ENCODE results near the gene ZNF652. TPM values are rescaled to one million over a fixed set of nuclear protein-coding genes. Genes with fewer than 3 reads are reported as not detected.

Gene ZNF652
- polyA plus RNA-seq, 1 donor (not counting 4 experiments of a cell fraction or from before 2014, with no cell fraction given), result 8.9 TPM

DNA sequence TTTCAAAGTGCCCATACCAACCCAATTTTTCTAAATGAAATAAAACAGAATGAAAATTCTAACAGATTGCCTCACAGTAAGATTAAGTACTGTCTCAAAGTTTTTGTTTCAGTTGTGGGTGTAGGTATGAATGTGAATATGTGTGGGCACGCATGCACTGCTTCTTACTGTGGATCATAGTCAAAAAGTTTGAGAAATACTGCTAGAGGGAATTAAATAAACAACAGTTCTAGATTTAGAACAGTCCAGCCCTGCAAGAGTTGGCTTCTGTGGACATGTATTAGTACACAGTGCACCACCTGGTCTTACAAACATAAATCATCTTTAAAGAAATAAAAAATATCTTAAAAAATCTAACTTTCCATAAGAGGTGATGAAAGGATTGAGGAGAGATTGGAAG is 8.4 kb downstream of the ZNF652 start:
- H3K27me3 ChIP-seq (ENCODE audit: control insufficient read depth, extremely low read depth, insufficient read depth, low read length), result no peaks in the 10 kb centered on the region
- H3K9me1 ChIP-seq (ENCODE audit: control insufficient read depth, extremely low read depth, insufficient read depth, low read length), result no peaks in the 10 kb centered on the region
- no peak for TF ChIP-seq EZH2 (IDR thresholded peaks at IDR 0.05; ENCODE audit: low read length)
- TF ChIP-seq, protein P1, sequence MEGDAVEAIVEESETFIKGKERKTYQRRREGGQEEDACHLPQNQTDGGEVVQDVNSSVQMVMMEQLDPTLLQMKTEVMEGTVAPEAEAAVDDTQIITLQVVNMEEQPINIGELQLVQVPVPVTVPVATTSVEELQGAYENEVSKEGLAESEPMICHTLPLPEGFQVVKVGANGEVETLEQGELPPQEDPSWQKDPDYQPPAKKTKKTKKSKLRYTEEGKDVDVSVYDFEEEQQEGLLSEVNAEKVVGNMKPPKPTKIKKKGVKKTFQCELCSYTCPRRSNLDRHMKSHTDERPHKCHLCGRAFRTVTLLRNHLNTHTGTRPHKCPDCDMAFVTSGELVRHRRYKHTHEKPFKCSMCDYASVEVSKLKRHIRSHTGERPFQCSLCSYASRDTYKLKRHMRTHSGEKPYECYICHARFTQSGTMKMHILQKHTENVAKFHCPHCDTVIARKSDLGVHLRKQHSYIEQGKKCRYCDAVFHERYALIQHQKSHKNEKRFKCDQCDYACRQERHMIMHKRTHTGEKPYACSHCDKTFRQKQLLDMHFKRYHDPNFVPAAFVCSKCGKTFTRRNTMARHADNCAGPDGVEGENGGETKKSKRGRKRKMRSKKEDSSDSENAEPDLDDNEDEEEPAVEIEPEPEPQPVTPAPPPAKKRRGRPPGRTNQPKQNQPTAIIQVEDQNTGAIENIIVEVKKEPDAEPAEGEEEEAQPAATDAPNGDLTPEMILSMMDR (optimal IDR thresholded peaks at IDR 0.05 in 1 of 3, IDR thresholded peaks at IDR 0.05 in 1 of 3, conservative IDR thresholded peaks at IDR 0.05 in 1 of 3; ENCODE audit: extremely low read depth in 1 of 3, insufficient read depth in 2 of 3, low read length in 3 of 3), result no peak
- H3K4me3 ChIP-seq (ENCODE audit: control insufficient read depth in 2 of 3, extremely low read depth in 1 of 3, insufficient read depth in 2 of 3, low read depth in 1 of 3, low read length in 3 of 3), result no peak overlapping the region
- H3K4me2 ChIP-seq (ENCODE audit: control insufficient read depth, extremely low read depth, insufficient read depth, low read depth, low read length), result peak overlapping the region; percentile 27
- H3K36me3 ChIP-seq (ENCODE audit: control insufficient read depth in 2 of 2, extremely low read depth in 1 of 2, insufficient read depth in 2 of 2, low read length in 2 of 2), result no peaks in the 10 kb centered on the region
- H3K9ac ChIP-seq (ENCODE audit: control insufficient read depth, extremely low read depth, insufficient read depth, low read length), result no peak overlapping the region
- DNase-seq (ENCODE audit: low read depth, low spot score) (no peak), FAIRE-seq (no peak)
- H3K27ac ChIP-seq (ENCODE audit: control insufficient read depth, insufficient read depth, low read length), result no peak overlapping the region
- no peak overlapping the region for H2AFZ ChIP-seq (ENCODE audit: control insufficient read depth, low read length)
- no peaks in the 10 kb centered on the region for H4K20me1 ChIP-seq (ENCODE audit: control insufficient read depth, extremely low read depth, insufficient read depth, low read length)
- no peaks in the 10 kb centered on the region for H3K9me3 ChIP-seq (ENCODE audit: control insufficient read depth, low read depth, low read length)
- H3K4me1 ChIP-seq (ENCODE audit: control insufficient read depth, extremely low read depth, insufficient read depth, low read length), result peaks cover 8% of the 10 kb centered on the region
- H3K79me2 ChIP-seq (ENCODE audit: control insufficient read depth, insufficient read depth, low read length), result peaks cover 47% of the 10 kb centered on the region
- dilution Hi-C loops (cut with MboI; ENCODE audit: extremely low pct_ligation_motif_present, low sequenced_read_pairs), result no loop called here

DNA sequence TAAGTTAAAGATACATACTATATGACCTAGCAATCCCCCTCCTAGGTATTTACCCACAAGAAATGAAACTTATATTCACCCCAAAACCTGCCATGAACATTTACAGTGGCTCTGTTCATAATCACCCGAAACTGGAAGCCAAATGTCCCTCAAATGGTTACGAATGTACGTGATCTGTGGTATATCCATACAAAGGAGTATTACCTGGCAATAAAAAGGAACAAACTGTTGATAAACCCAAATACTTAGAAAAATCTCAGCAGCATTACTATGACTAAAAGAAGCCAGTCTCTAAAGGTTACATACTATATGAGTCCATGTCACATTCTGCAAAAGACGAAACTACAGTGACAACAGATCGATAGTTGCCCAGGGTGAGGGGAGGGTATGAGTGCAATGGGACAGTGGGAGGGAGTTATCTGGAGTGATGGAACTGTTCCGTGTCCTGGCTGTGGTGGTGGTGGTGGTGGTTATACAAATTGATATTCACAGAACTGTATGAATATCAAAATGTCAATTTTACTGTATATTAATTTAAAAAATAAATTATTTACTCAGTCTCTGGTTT is 9.4 kb downstream of the ZNF652 start:
- Histone ChIP-seq H3K4me3 (ENCODE audit: control insufficient read depth in 2 of 3, extremely low read depth in 1 of 3, insufficient read depth in 2 of 3, low read depth in 1 of 3, low read length in 3 of 3) (no peak overlapping the region), H4K20me1 (ENCODE audit: control insufficient read depth, extremely low read depth, insufficient read depth, low read length) (no peaks in the 10 kb centered on the region), H2AFZ (ENCODE audit: control insufficient read depth, low read length) (no peak overlapping the region), H3K27ac (ENCODE audit: control insufficient read depth, insufficient read depth, low read length) (no peak overlapping the region), H3K9me1 (ENCODE audit: control insufficient read depth, extremely low read depth, insufficient read depth, low read length) (no peaks in the 10 kb centered on the region), H3K36me3 (ENCODE audit: control insufficient read depth in 2 of 2, extremely low read depth in 1 of 2, insufficient read depth in 2 of 2, low read length in 2 of 2) (no peaks in the 10 kb centered on the region), H3K79me2 (ENCODE audit: control insufficient read depth, insufficient read depth, low read length) (peaks cover 42% of the 10 kb centered on the region), H3K9ac (ENCODE audit: control insufficient read depth, extremely low read depth, insufficient read depth, low read length) (no peak overlapping the region), H3K9me3 (ENCODE audit: control insufficient read depth, low read depth, low read length) (no peaks in the 10 kb centered on the region), H3K4me1 (ENCODE audit: control insufficient read depth, extremely low read depth, insufficient read depth, low read length) (peaks cover 3% of the 10 kb centered on the region), H3K4me2 (ENCODE audit: control insufficient read depth, extremely low read depth, insufficient read depth, low read depth, low read length) (no peak overlapping the region), H3K27me3 (ENCODE audit: control insufficient read depth, extremely low read depth, insufficient read depth, low read length) (no peaks in the 10 kb centered on the region)
- FAIRE-seq, result no peak
- dilution Hi-C loops (cut with MboI; ENCODE audit: extremely low pct_ligation_motif_present, low sequenced_read_pairs), result no loop called here
- DNase-seq (ENCODE audit: low read depth, low spot score), result no peak
- no peak for TF ChIP-seq EZH2 (IDR thresholded peaks at IDR 0.05; ENCODE audit: low read length)
- TF ChIP-seq, protein P1 (optimal IDR thresholded peaks at IDR 0.05 in 1 of 3, IDR thresholded peaks at IDR 0.05 in 1 of 3, conservative IDR thresholded peaks at IDR 0.05 in 1 of 3; ENCODE audit: extremely low read depth in 1 of 3, insufficient read depth in 2 of 3, low read length in 3 of 3), result no peak
